Measurements from ENCODE around the gene ATG16L2. TPM values are rescaled to one million over a fixed set of nuclear protein-coding genes. Genes with fewer than 3 reads are reported as not detected.

ATG16L2 gene
- polyA plus RNA-seq, 1 donor (not counting 4 experiments of a cell fraction or from before 2014, with no cell fraction given), result 9.9 TPM

DNA sequence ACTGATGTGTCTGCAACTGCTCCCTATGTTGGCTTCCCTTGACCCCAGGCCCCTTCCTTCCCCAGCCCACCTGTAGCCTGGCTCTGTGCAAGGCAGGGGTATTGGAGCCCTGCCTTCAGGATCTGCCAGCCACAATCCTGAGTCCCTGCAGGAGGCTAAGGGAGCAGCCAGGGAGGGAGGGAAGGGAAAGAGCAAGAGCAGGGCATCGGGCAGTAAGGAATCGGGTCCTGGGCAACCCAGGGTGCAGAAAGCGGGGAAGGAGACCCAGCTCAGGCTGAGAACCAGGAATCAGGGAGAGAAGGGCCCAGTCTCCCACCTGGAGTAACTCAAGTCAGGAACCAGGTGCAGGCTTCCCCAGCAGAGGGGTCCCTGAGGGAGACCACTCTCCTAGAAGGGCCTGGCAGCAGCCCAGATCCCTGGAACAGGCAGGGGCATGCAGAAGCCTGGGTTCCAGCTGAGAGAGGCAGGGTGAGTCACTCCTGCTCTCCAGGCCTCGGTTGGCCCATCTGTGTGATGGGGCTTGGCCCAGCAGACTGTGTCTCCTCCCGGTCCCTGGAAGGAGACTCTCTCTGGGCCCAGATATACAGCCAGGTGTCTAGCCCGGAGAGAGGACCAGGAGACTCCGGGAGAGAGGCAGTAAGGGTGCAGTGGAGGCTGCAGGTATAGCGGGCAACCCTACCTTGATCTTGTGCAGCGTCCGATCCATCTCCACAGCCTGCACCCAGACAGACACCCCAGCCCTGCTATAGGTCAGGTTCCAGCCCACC, 33.7 kb upstream of the ATG16L2 start:
- Histone ChIP-seq H3K27ac (ENCODE audit: control insufficient read depth, insufficient read depth, low read length) (peak overlapping the region; percentile 10), H3K4me1 (ENCODE audit: control insufficient read depth, extremely low read depth, insufficient read depth, low read length) (peaks cover 23% of the 10 kb centered on the region), H3K36me3 (ENCODE audit: control insufficient read depth in 2 of 2, extremely low read depth in 1 of 2, insufficient read depth in 2 of 2, low read length in 2 of 2) (peaks cover 0 to 5% of the 10 kb centered on the region in 2 experiments), H3K9me3 (ENCODE audit: control insufficient read depth, low read depth, low read length) (no peaks in the 10 kb centered on the region), H3K27me3 (ENCODE audit: control insufficient read depth, extremely low read depth, insufficient read depth, low read length) (no peaks in the 10 kb centered on the region), H3K4me2 (ENCODE audit: control insufficient read depth, extremely low read depth, insufficient read depth, low read depth, low read length) (peak overlapping the region; percentile 79), H2AFZ (ENCODE audit: control insufficient read depth, low read length) (peak overlapping the region; percentile 27), H3K9me1 (ENCODE audit: control insufficient read depth, extremely low read depth, insufficient read depth, low read length) (no peaks in the 10 kb centered on the region), H3K9ac (ENCODE audit: control insufficient read depth, extremely low read depth, insufficient read depth, low read length) (peak overlapping the region; percentile 63), H3K4me3 (ENCODE audit: control insufficient read depth in 2 of 3, extremely low read depth in 1 of 3, insufficient read depth in 2 of 3, low read depth in 1 of 3, low read length in 3 of 3) (peak overlapping the region; percentile 39 to 70 (median 61)), H3K79me2 (ENCODE audit: control insufficient read depth, insufficient read depth, low read length) (no peaks in the 10 kb centered on the region), H4K20me1 (ENCODE audit: control insufficient read depth, extremely low read depth, insufficient read depth, low read length) (no peaks in the 10 kb centered on the region)
- no peak for TF ChIP-seq CTCF (optimal IDR thresholded peaks at IDR 0.05 in 1 of 3, IDR thresholded peaks at IDR 0.05 in 1 of 3, conservative IDR thresholded peaks at IDR 0.05 in 1 of 3; ENCODE audit: extremely low read depth in 1 of 3, insufficient read depth in 2 of 3, low read length in 3 of 3)
- TF ChIP-seq EZH2 (IDR thresholded peaks at IDR 0.05; ENCODE audit: low read length), result no peak
- dilution Hi-C loops (cut with MboI; ENCODE audit: extremely low pct_ligation_motif_present, low sequenced_read_pairs), result no loop called here
- DNase-seq (ENCODE audit: low read depth, low spot score) (no peak), FAIRE-seq (no peak)

- dilution Hi-C loops (cut with MboI; ENCODE audit: extremely low pct_ligation_motif_present, low sequenced_read_pairs), result no loop called here
- no peaks in the 10 kb centered on the region for H3K27me3 ChIP-seq (ENCODE audit: control insufficient read depth, extremely low read depth, insufficient read depth, low read length)
- H3K79me2 ChIP-seq (ENCODE audit: control insufficient read depth, insufficient read depth, low read length), result no peaks in the 10 kb centered on the region
- H3K4me3 ChIP-seq (ENCODE audit: control insufficient read depth in 2 of 3, extremely low read depth in 1 of 3, insufficient read depth in 2 of 3, low read depth in 1 of 3, low read length in 3 of 3), result peak overlapping the region; percentile 39 to 70 (median 61)
- peaks cover 19% of the 10 kb centered on the region for H3K4me1 ChIP-seq (ENCODE audit: control insufficient read depth, extremely low read depth, insufficient read depth, low read length)
- H4K20me1 ChIP-seq (ENCODE audit: control insufficient read depth, extremely low read depth, insufficient read depth, low read length), result no peaks in the 10 kb centered on the region
- H3K9ac ChIP-seq (ENCODE audit: control insufficient read depth, extremely low read depth, insufficient read depth, low read length), result peak overlapping the region; percentile 63
- TF ChIP-seq EZH2 (IDR thresholded peaks at IDR 0.05; ENCODE audit: low read length), result no peak
- TF ChIP-seq CTCF (optimal IDR thresholded peaks at IDR 0.05 in 1 of 3, IDR thresholded peaks at IDR 0.05 in 1 of 3, conservative IDR thresholded peaks at IDR 0.05 in 1 of 3; ENCODE audit: extremely low read depth in 1 of 3, insufficient read depth in 2 of 3, low read length in 3 of 3), result no peak
- no peaks in the 10 kb centered on the region for H3K9me3 ChIP-seq (ENCODE audit: control insufficient read depth, low read depth, low read length)
- H2AFZ ChIP-seq (ENCODE audit: control insufficient read depth, low read length), result peak overlapping the region; percentile 27
- FAIRE-seq (no peak), DNase-seq (ENCODE audit: low read depth, low spot score) (no peak)
- H3K9me1 ChIP-seq (ENCODE audit: control insufficient read depth, extremely low read depth, insufficient read depth, low read length), result no peaks in the 10 kb centered on the region
- H3K36me3 ChIP-seq (ENCODE audit: control insufficient read depth in 2 of 2, extremely low read depth in 1 of 2, insufficient read depth in 2 of 2, low read length in 2 of 2), result peaks cover 0 to 5% of the 10 kb centered on the region in 2 experiments
- H3K4me2 ChIP-seq (ENCODE audit: control insufficient read depth, extremely low read depth, insufficient read depth, low read depth, low read length), result peak overlapping the region; percentile 79
- H3K27ac ChIP-seq (ENCODE audit: control insufficient read depth, insufficient read depth, low read length), result peak overlapping the region; percentile 10
These were observed 33.2 kb upstream of the ATG16L2 start for GRCh38 chr11:72781063-72781312.

Measured in keratinocyte (primary cell).